ENCODE results near the gene PRPF19.

DNA sequence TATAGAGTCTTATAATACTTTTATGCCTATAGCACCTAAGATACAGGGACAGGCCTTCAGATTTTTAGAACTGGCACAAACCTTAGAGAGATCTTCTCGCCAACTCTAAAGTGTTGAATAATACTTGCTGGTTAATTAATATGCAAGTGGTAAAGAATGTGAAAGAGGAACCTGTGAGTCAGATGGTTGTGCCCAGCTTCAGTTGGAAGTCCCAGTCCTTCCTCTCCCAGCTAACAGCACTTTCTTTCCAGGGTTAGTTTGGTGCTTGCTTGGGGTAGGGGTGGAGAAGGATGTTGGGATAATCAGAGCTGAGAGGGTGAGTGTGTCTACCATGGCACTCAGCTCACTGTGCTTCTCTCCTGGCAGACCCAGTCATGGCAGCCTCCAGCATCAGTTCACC, 12.9 kb upstream of the PRPF19 start:
- TF ChIP-seq, protein P1, sequence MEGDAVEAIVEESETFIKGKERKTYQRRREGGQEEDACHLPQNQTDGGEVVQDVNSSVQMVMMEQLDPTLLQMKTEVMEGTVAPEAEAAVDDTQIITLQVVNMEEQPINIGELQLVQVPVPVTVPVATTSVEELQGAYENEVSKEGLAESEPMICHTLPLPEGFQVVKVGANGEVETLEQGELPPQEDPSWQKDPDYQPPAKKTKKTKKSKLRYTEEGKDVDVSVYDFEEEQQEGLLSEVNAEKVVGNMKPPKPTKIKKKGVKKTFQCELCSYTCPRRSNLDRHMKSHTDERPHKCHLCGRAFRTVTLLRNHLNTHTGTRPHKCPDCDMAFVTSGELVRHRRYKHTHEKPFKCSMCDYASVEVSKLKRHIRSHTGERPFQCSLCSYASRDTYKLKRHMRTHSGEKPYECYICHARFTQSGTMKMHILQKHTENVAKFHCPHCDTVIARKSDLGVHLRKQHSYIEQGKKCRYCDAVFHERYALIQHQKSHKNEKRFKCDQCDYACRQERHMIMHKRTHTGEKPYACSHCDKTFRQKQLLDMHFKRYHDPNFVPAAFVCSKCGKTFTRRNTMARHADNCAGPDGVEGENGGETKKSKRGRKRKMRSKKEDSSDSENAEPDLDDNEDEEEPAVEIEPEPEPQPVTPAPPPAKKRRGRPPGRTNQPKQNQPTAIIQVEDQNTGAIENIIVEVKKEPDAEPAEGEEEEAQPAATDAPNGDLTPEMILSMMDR (optimal IDR thresholded peaks at IDR 0.05 in 1 of 3, IDR thresholded peaks at IDR 0.05 in 1 of 3, conservative IDR thresholded peaks at IDR 0.05 in 1 of 3; ENCODE audit: extremely low read depth in 1 of 3, insufficient read depth in 2 of 3, low read length in 3 of 3): no peak
- no peak for TF ChIP-seq EZH2 (IDR thresholded peaks at IDR 0.05; ENCODE audit: low read length)
